Activated naive CD8-positive, alpha-beta T cell treated with anti-CD3 and anti-CD28 coated beads, Interleukin-2, amount 10 ng/mL, durations not matched to agents 7 days and 5 days (primary cell): Measurements from ENCODE around the gene CA7. TPM values are rescaled to one million over a fixed set of nuclear protein-coding genes. Genes with fewer than 3 reads are reported as not detected.

Experiments used
- ATAC-seq: fragments of 150-1000 bp; cut with Tn5 transposase; one replicate; pipeline ENCODE4 v1.10.0; 2021; ENCODE audit warnings: low read depth, moderate library complexity
- POLR2A ChIA-PET: fragments of 350-600 bp; sonication (Branson Sonifier 250); formaldehyde crosslinking; loops from one replicate; lab custom pipeline; 2021; ENCODE audit warnings: antibody characterized with exemption; lab: Charles Lee
- DNase-seq: peaks from one replicate; pipeline ENCODE4 v3.0.0; 2021
- H3K27ac Mint-ChIP-seq: one replicate; pipeline ENCODE4 v1.8.0; 2022; ENCODE audit warnings: mild to moderate bottlenecking, mixed read lengths
- H3K27me3 Mint-ChIP-seq: one replicate; pipeline ENCODE4 v1.8.0; 2022; ENCODE audit warnings: mild to moderate bottlenecking, moderate library complexity, mixed read lengths
- H3K36me3 Mint-ChIP-seq: one replicate; pipeline ENCODE4 v1.8.0; 2021; ENCODE audit warnings: mild to moderate bottlenecking, mixed read lengths
- H3K4me1 Mint-ChIP-seq: one replicate; pipeline ENCODE4 v1.8.0; 2021; ENCODE audit warnings: mixed read lengths
- H3K4me3 Mint-ChIP-seq: one replicate; pipeline ENCODE4 v1.8.0; 2022; ENCODE audit warnings: mild to moderate bottlenecking, moderate library complexity, mixed read lengths
- H3K9me3 Mint-ChIP-seq: one replicate; pipeline ENCODE4 v1.8.0; 2021; ENCODE audit warnings: mixed read lengths
- total RNA-seq, 2 experiments: library from RNA; stranded (reverse); gene quantifications; one replicate each; pipeline ENCODE4 v1.2.3, GENCODE V29; 2021

Gene CA7
- not detected for total RNA-seq

- H3K9me3 Mint-ChIP-seq: no peaks in the 10 kb centered on the region
- peaks cover 17% of the 10 kb centered on the region for H3K4me1 Mint-ChIP-seq
- H3K4me3 Mint-ChIP-seq: peak within 1 kb of the TSS; percentile 65
- ATAC-seq (peak; percentile 29), DNase-seq (no peak)
- POLR2A ChIA-PET: no interaction called here
- H3K36me3 Mint-ChIP-seq: no peaks in the 10 kb centered on the region
- peaks cover 56% of the 10 kb centered on the region for H3K27me3 Mint-ChIP-seq
- no peak within 1 kb of the TSS for H3K27ac Mint-ChIP-seq
Observed at GRCh38 chr16:66844342-66845079, at the start of gene CA7. Gene CA7, plus strand, starts transcription at chr16:66844414. Its CDS starts 74 bp downstream, at chr16:66844488.

GRCh38 chr16:66798161-66798560, 46.1 kb upstream of the CA7 start:
- H3K36me3 Mint-ChIP-seq: no peaks in the 10 kb centered on the region
- no peaks in the 10 kb centered on the region for H3K9me3 Mint-ChIP-seq
- DNase-seq (no peak), ATAC-seq (no peak)
- no peak overlapping the region for H3K4me3 Mint-ChIP-seq
- H3K27me3 Mint-ChIP-seq: no peaks in the 10 kb centered on the region
- no peak overlapping the region for H3K27ac Mint-ChIP-seq
- no peaks in the 10 kb centered on the region for H3K4me1 Mint-ChIP-seq
- POLR2A ChIA-PET: no interaction called here

- no peak for ATAC-seq
- H3K36me3 Mint-ChIP-seq: peaks cover 10% of the 10 kb centered on the region
- no peak overlapping the region for H3K27ac Mint-ChIP-seq
- no peak for DNase-seq
- POLR2A ChIA-PET: no interaction called here
- no peaks in the 10 kb centered on the region for H3K9me3 Mint-ChIP-seq
- H3K27me3 Mint-ChIP-seq: no peaks in the 10 kb centered on the region
- no peak overlapping the region for H3K4me3 Mint-ChIP-seq
- no peaks in the 10 kb centered on the region for H3K4me1 Mint-ChIP-seq
Observed at GRCh38 chr16:66800856-66801255, 43.4 kb upstream of the CA7 start.

GRCh38 chr16:66801320-66802105, 42.7 kb upstream of the CA7 start, which contains the start of gene TERB1:
Gene TERB1, minus strand, starts transcription at chr16:66801584. Its CDS starts 4,786 bp downstream, at chr16:66796798.
- DNase-seq (no peak), ATAC-seq (no peak)
- POLR2A ChIA-PET: no interaction called here
- Mint-ChIP-seq H3K27me3 (no peaks in the 10 kb centered on the region), H3K36me3 (peaks cover 10% of the 10 kb centered on the region), H3K27ac (no peak within 1 kb of the TSS), H3K4me3 (no peak within 1 kb of the TSS), H3K9me3 (no peaks in the 10 kb centered on the region), H3K4me1 (no peaks in the 10 kb centered on the region)

GRCh38 chr16:66802159-66802558, 42.1 kb upstream of the CA7 start:
- Mint-ChIP-seq H3K27ac (no peak overlapping the region), H3K27me3 (no peaks in the 10 kb centered on the region), H3K9me3 (no peaks in the 10 kb centered on the region), H3K36me3 (peaks cover 13% of the 10 kb centered on the region), H3K4me1 (no peaks in the 10 kb centered on the region), H3K4me3 (no peak overlapping the region)
- POLR2A ChIA-PET: interaction anchor here (0.6 kb wide), 1 partner anchor 219 kb away, joined by 4 read pairs; no protein-coding TSS in a partner anchor
- ATAC-seq (no peak), DNase-seq (no peak)

GRCh38 chr16:66809765-66810164, 34.4 kb upstream of the CA7 start:
- DNase-seq (no peak), ATAC-seq (no peak)
- H3K4me3 Mint-ChIP-seq: no peak overlapping the region
- POLR2A ChIA-PET: interaction anchor here (0.6 kb wide), 1 partner anchor 19 kb away, joined by 4 read pairs; no protein-coding TSS in a partner anchor
- H3K9me3 Mint-ChIP-seq: no peaks in the 10 kb centered on the region
- peaks cover 24% of the 10 kb centered on the region for H3K36me3 Mint-ChIP-seq
- no peak overlapping the region for H3K27ac Mint-ChIP-seq
- no peaks in the 10 kb centered on the region for H3K27me3 Mint-ChIP-seq
- no peaks in the 10 kb centered on the region for H3K4me1 Mint-ChIP-seq

GRCh38 chr16:66810391-66810790, 33.8 kb upstream of the CA7 start:
- Mint-ChIP-seq H3K4me3 (no peak overlapping the region), H3K36me3 (peaks cover 24% of the 10 kb centered on the region), H3K27me3 (no peaks in the 10 kb centered on the region), H3K4me1 (no peaks in the 10 kb centered on the region), H3K9me3 (no peaks in the 10 kb centered on the region), H3K27ac (no peak overlapping the region)
- ATAC-seq (no peak), DNase-seq (no peak)
- POLR2A ChIA-PET: no interaction called here

GRCh38 chr16:66811043-66811442, 33.2 kb upstream of the CA7 start:
- Mint-ChIP-seq H3K4me1 (no peaks in the 10 kb centered on the region), H3K4me3 (no peak overlapping the region), H3K36me3 (peaks cover 21% of the 10 kb centered on the region), H3K27ac (no peak overlapping the region), H3K9me3 (no peaks in the 10 kb centered on the region), H3K27me3 (no peaks in the 10 kb centered on the region)
- ATAC-seq (no peak), DNase-seq (no peak)
- POLR2A ChIA-PET: no interaction called here

- POLR2A ChIA-PET: no interaction called here
- no peak for ATAC-seq
- no peak overlapping the region for H3K27ac Mint-ChIP-seq
- no peaks in the 10 kb centered on the region for H3K4me1 Mint-ChIP-seq
- H3K4me3 Mint-ChIP-seq: no peak overlapping the region
- no peaks in the 10 kb centered on the region for H3K27me3 Mint-ChIP-seq
- DNase-seq: no peak
- H3K9me3 Mint-ChIP-seq: no peaks in the 10 kb centered on the region
- peaks cover 31% of the 10 kb centered on the region for H3K36me3 Mint-ChIP-seq
Observed at GRCh38 chr16:66814734-66815133, 29.5 kb upstream of the CA7 start.

GRCh38 chr16:66824006-66824405, 20.2 kb upstream of the CA7 start:
- Mint-ChIP-seq H3K9me3 (no peaks in the 10 kb centered on the region), H3K27ac (no peak overlapping the region)
- POLR2A ChIA-PET: no interaction called here

GRCh38 chr16:66830422-66831404, 13.5 kb upstream of the CA7 start, which contains the start of gene NAE1:
Gene NAE1, minus strand, starts transcription at chr16:66830976. Its CDS starts 77 bp downstream, at chr16:66830899.
- peaks cover 31% of the 10 kb centered on the region for H3K4me1 Mint-ChIP-seq
- peak within 1 kb of the TSS; percentile 73 for H3K4me3 Mint-ChIP-seq
- H3K27me3 Mint-ChIP-seq: peaks cover 6% of the 10 kb centered on the region
- POLR2A ChIA-PET: interaction anchor here (0.6 to 3.9 kb wide), 14 partner anchors 9 to 422 kb away, joined by 3 to 39 read pairs (median 4); partner anchors contain the start of genes DYNC1LI2 and PDP2
- H3K27ac Mint-ChIP-seq: peak within 1 kb of the TSS; percentile 56
- no peaks in the 10 kb centered on the region for H3K9me3 Mint-ChIP-seq
- H3K36me3 Mint-ChIP-seq: peaks cover 10% of the 10 kb centered on the region
- ATAC-seq (peak; percentile 94), DNase-seq (peak; percentile 98)

More at GRCh38 chr16:66824006-66824405, 20.2 kb upstream of the CA7 start:
- Mint-ChIP-seq H3K36me3 (peaks cover 23% of the 10 kb centered on the region), H3K27me3 (no peaks in the 10 kb centered on the region), H3K4me3 (no peak overlapping the region), H3K4me1 (peaks cover 18% of the 10 kb centered on the region)
- no peak for DNase-seq
- no peak for ATAC-seq

- POLR2A ChIA-PET: interaction anchor here (0.5 to 3.9 kb wide), 2 partner anchors 33 to 36 kb away, joined by 3 to 39 read pairs; no protein-coding TSS in a partner anchor
- no peak overlapping the region for H3K27ac Mint-ChIP-seq
Observed at GRCh38 chr16:66832190-66832589, 12.0 kb upstream of the CA7 start.

More at GRCh38 chr16:66832190-66832589, 12.0 kb upstream of the CA7 start:
- DNase-seq (no peak), ATAC-seq (no peak)
- no peak overlapping the region for H3K4me3 Mint-ChIP-seq
- peaks cover 6% of the 10 kb centered on the region for H3K27me3 Mint-ChIP-seq
- peaks cover 25% of the 10 kb centered on the region for H3K4me1 Mint-ChIP-seq
- peaks cover 7% of the 10 kb centered on the region for H3K36me3 Mint-ChIP-seq
- no peaks in the 10 kb centered on the region for H3K9me3 Mint-ChIP-seq
